Breast epithelium (tissue), 4 donors: ENCODE results near the gene UNC5CL. TPM values are rescaled to one million over a fixed set of nuclear protein-coding genes. Genes with fewer than 3 reads are reported as not detected.
"Not testable (repeated sequence)": the region's sequence is repeated elsewhere in the genome, so short reads cannot be mapped to it uniquely, and the experiment has no call there.

Experiments
- DNase-seq, 2 donors: peaks; one replicate each; pipeline ENCODE4 v3.0.0-alpha.2; 2019; ENCODE audit warnings: low spot score in 2 of 2
- H3K27ac ChIP-seq, 2 donors: fragments of 200-600 bp; sonication (generic) in 1 of 2; one replicate each; pipeline ENCODE4 v1.5.1; 2016 to 2019; ENCODE audit warnings: mild to moderate bottlenecking in 1 of 2
- H3K27me3 ChIP-seq, 2 donors: fragments of 200-600 bp; sonication (generic) in 1 of 2; one replicate each; pipeline versions ENCODE4 v1.5.1 to v1.6.0; 2017 to 2019; ENCODE audit warnings: control low read depth in 1 of 2, mild to moderate bottlenecking in 1 of 2
- H3K36me3 ChIP-seq: fragments of 200-600 bp; one replicate; pipeline ENCODE4 v1.5.1; 2019
- H3K4me1 ChIP-seq, 2 donors: fragments of 200-600 bp; sonication (generic); one replicate each; pipeline ENCODE4 v1.5.1; 2016 to 2019; ENCODE audit warnings: control low read depth in 1 of 2
- H3K4me3 ChIP-seq, 3 donors: fragments of 200-600 bp; sonication (generic); 1 replicate in 2 of 3; 2 replicates in 1 of 3; pipeline ENCODE4 v1.5.1; 2016 to 2019; ENCODE audit warnings: mild to moderate bottlenecking in 3 of 3, moderate library complexity in 2 of 3
- H3K9me3 ChIP-seq, 2 donors: fragments of 200-600 bp; sonication (generic) in 1 of 2; one replicate each; pipeline ENCODE4 v1.5.1; 2016 to 2019; ENCODE audit warnings: control low read depth in 1 of 2
- POLR2A ChIP-seq: fragments of 450-650 bp; IDR thresholded peaks from one replicate; pipeline ENCODE4 v1.6.1; 2016; ENCODE audit warnings: antibody characterized with exemption, mild to moderate bottlenecking, moderate library complexity
- POLR2AphosphoS5 ChIP-seq, 3 donors: sonication (generic); formaldehyde crosslinking; IDR thresholded peaks; one replicate each; pipeline ENCODE4 v1.6.1; 2017; ENCODE audit warnings: antibody characterized with exemption in 3 of 3
- intact Hi-C: fragments of 100-400 bp; cut with DNase I; formaldehyde crosslinking; loops from one replicate; pipeline ENCODE4 v1.15.1; 2023; ENCODE audit warnings: low total_unique reads
- total RNA-seq, 3 donors: library from RNA; depleted of rRNA; stranded (reverse); fragments of >200 nt; gene quantifications; one replicate each; pipeline ENCODE4 v1.1.0, GENCODE V29; 2016
- TF ChIP-seq, protein P1 (sequence below), 3 donors: fragments of 450-650 bp; IDR thresholded peaks; one replicate each; pipeline ENCODE4 v1.5.1; 2016 to 2017; ENCODE audit warnings: antibody characterized with exemption in 3 of 3, mild to moderate bottlenecking in 3 of 3, moderate library complexity in 3 of 3

Gene UNC5CL
- total RNA-seq, 3 donors from 2014 or later, result 1.1 to 2.0 (median 1.8) TPM

DNA sequence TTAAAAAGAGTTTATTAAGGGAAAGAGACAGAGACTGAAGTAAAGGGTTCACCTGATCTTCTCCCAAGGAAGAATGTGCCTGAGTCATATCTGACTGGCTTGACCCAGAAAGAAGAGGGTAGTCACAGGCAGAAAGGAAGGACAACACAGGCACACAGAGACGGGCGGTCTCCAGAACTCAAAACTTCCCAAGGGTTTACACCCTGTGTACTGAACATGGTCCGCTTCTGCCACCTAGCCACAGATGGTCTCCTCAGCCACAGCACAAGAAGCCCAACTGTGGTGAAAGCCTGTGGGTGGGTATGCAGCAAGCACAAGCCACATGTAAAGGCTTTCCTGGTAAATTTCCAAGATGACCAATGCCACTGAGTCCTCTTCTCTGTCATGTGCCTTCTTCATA is 17.2 kb downstream of the UNC5CL start:
- H3K27me3 ChIP-seq, result no peaks in the 10 kb centered on the region
- peak in 1 of 2 donors; percentile 30 for DNase-seq
- no peaks in the 10 kb centered on the region for H3K36me3 ChIP-seq
- H3K27ac ChIP-seq, result peak overlapping the region; percentile 65 to 68
- no peaks in the 10 kb centered on the region for H3K9me3 ChIP-seq
- TF ChIP-seq POLR2AphosphoS5 (IDR thresholded peaks at IDR 0.05) (no peak), POLR2A (no peak)
- TF ChIP-seq, protein P1, sequence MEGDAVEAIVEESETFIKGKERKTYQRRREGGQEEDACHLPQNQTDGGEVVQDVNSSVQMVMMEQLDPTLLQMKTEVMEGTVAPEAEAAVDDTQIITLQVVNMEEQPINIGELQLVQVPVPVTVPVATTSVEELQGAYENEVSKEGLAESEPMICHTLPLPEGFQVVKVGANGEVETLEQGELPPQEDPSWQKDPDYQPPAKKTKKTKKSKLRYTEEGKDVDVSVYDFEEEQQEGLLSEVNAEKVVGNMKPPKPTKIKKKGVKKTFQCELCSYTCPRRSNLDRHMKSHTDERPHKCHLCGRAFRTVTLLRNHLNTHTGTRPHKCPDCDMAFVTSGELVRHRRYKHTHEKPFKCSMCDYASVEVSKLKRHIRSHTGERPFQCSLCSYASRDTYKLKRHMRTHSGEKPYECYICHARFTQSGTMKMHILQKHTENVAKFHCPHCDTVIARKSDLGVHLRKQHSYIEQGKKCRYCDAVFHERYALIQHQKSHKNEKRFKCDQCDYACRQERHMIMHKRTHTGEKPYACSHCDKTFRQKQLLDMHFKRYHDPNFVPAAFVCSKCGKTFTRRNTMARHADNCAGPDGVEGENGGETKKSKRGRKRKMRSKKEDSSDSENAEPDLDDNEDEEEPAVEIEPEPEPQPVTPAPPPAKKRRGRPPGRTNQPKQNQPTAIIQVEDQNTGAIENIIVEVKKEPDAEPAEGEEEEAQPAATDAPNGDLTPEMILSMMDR (IDR thresholded peaks at IDR 0.05), result no peak
- H3K4me1 ChIP-seq, result peaks cover 0 to 4% of the 10 kb centered on the region in 2 donors
- intact Hi-C loops, result no loop called here
- H3K4me3 ChIP-seq, result no peak overlapping the region

DNA sequence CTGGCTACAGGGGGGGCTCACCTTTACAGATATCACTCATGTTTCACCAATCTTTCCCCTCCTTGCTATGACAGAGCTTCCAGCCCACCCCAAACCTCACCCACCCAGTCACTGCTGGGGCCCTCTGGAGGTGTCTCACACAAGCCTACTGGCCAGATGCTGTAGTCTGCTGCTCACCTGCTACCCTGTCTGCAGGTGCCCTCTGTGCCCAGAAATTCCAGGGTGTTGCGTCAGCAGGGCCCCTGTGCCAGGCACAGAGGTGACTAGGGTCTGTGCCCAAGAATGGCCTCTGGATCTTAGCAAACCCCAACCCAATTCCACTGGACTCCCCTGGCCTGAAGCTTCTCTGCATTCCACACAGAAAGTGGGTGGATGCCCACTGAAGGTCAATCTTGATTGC is 21.4 kb downstream of the UNC5CL start:
- peaks cover 0 to 4% of the 10 kb centered on the region in 2 donors for H3K4me1 ChIP-seq
- TF ChIP-seq, protein P1 (IDR thresholded peaks at IDR 0.05), result no peak
- TF ChIP-seq POLR2A (no peak), POLR2AphosphoS5 (IDR thresholded peaks at IDR 0.05) (no peak)
- H3K36me3 ChIP-seq, result no peaks in the 10 kb centered on the region
- no peak for DNase-seq
- H3K27ac ChIP-seq, result no peak overlapping the region
- H3K27me3 ChIP-seq, result no peaks in the 10 kb centered on the region
- intact Hi-C loops, result no loop called here
- H3K9me3 ChIP-seq, result no peaks in the 10 kb centered on the region
- no peak overlapping the region for H3K4me3 ChIP-seq

DNA sequence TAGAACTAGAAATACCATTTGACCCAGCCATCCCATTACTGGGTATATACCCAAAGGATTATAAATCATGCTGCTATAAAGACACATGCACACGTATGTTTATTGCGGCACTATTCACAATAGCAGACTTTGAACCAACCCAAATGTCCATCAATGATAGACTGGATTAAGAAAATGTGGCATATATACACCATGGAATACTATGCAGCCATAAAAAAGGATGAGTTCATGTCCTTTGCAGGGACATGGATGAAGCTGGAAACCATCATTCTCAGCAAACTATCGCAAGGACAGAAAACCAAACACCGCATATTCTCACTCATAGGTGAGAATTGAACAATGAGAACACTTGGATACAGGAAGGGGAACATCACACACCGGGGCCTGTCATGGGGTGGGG is 23.2 kb downstream of the UNC5CL start:
- H3K27ac ChIP-seq, DNase-seq, H3K9me3 ChIP-seq, H3K4me1 ChIP-seq, H3K4me3 ChIP-seq, H3K36me3 ChIP-seq, H3K27me3 ChIP-seq, intact Hi-C loops: not testable (repeated sequence)

DNA sequence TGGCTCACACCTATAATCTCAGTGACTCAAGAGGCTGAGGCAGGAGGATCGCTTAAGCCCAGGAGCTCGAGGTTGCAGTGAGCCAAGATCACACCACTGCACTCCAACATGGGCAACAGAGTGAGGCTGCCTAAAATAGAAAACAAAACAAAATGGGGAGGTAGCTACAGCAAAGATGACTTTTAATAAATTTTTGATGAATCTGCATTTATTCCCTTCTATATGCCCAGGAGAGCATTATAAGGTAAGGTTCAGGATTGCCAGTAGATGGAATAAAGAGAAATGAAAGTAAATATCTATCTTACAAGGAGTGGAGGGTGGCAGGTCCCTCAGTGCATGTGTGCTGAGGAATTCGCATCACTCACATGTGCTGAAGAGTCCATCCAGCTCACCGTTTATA is 24.2 kb downstream of the UNC5CL start:
- intact Hi-C loops, result no loop called here
- Histone ChIP-seq H3K27ac (no peak overlapping the region), H3K27me3 (no peaks in the 10 kb centered on the region), H3K9me3 (no peaks in the 10 kb centered on the region), H3K36me3 (no peaks in the 10 kb centered on the region), H3K4me1 (no peaks in the 10 kb centered on the region), H3K4me3 (no peak overlapping the region)
- no peak for DNase-seq
- TF ChIP-seq POLR2AphosphoS5 (IDR thresholded peaks at IDR 0.05) (no peak), POLR2A (no peak)
- TF ChIP-seq, protein P1 (IDR thresholded peaks at IDR 0.05), result no peak

DNA sequence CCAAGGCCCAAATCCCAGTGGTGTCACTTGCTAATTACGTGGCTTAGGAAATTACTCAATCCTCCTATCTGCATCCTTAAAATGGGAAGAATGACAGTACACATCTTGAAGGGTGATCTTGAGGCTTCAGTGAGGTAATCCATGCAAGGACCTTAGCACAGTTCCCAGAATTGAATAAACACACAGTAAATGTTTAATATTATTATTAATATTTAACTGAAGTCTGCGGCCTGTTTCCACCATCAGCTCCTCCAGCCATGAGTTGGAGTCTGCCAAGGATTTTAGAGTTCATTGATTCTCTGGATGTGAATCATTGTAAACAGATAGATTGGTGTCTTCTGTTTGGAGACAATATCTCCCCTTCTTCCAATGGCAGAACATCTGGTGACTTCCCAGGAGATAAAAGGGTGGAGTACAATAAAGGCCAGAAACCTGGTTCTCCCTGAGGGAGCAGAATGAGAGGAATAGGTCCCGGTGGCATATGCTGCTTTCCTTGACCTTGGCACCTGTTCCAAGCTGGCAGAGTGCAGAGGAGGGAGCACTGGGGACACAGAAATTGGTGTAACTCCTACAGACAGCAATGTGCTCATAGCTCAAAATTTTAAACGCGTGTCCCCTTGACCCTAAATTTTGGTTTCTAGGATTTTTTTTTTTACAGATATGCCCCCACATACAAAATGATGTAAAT is 25.4 kb downstream of the UNC5CL start:
- H3K9me3 ChIP-seq, result no peaks in the 10 kb centered on the region
- no peak for DNase-seq

More for the DNA sequence above, 25.4 kb downstream of the UNC5CL start:
- intact Hi-C loops, result no loop called here
- no peaks in the 10 kb centered on the region for H3K4me1 ChIP-seq
- no peaks in the 10 kb centered on the region for H3K27me3 ChIP-seq
- no peak for TF ChIP-seq POLR2A
- TF ChIP-seq, protein P1 (IDR thresholded peaks at IDR 0.05), result no peak
- TF ChIP-seq POLR2AphosphoS5 (IDR thresholded peaks at IDR 0.05), result no peak
- no peak overlapping the region for H3K27ac ChIP-seq
- H3K36me3 ChIP-seq, result no peaks in the 10 kb centered on the region
- H3K4me3 ChIP-seq, result no peak overlapping the region
